ENCODE data around the gene CSMD2. TPM values are rescaled to one million over a fixed set of nuclear protein-coding genes. Genes with fewer than 3 reads are reported as not detected.

CSMD2 gene
- total RNA-seq, 1 donor from 2014 or later = 2.6 TPM

Small RNAs within 50 kb of the gene (small RNA-seq; reads per million reads assigned to genes)
- gene RNA5SP42 = not detected

Other genes with a start within 250 kb of the CSMD2 start
- gene C1orf94, start 11.7 kb upstream of the CSMD2 start, total RNA-seq (ENCODE audit: low replicate concordance) = 0.19 and 0.37 TPM in 2 replicates

Measured in neural progenitor cell (in vitro differentiated cells).